Measurements from ENCODE around the gene APEX1.

The APEX1 gene

DNA sequence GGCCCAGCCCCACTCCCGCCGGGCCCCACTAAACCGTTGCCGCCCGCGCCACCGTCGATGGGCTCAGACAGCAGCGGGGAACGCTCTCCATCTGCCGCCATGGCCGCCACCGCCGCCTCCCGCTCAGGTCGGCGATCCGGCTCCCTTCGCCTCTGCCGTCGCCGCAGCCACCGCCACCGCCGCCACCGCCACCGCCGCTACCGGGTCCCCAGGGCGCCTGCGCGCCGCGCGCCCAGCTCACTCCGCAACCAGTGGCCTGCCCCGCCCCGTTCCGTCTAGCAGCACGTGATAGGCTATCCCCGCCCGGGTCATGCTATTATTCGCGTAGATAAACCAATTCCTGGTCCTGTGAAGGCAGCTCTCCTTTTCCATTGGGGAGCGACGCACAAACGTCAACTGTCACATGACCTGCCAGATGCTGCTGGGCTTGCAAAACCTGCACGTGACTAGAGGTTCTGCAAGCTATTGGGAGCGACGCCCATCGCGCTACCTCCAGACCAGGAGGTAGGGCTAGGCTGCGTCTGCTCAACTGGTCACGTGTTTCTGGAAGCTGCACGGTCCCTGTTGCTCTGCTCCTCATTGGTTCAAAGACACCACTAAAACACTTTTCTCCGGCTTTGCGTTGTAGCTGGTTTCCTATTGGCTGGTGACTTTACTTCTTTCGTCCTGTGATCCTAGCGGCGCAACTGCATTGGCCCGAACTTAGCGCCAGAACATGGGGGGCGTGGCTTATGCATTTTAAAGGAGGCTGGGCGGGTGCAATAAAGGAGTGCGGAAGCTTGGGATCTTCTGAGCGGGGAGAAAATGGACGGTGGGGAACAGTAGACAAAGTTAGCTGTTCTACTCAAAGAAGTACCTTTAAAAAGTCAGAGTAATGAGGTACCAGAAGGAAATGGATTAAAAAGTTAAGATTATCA is 6.5 kb downstream of the APEX1 start, which contains the start of gene PIP4P1:
TSS of gene PIP4P1 (minus strand) at position 210 of the 917 bp plus-strand sequence. CDS start at position 101, 109 bp downstream.
- TF ChIP-seq TCF4 (CRISPR knock-in tag; IDR thresholded peaks at IDR 0.05; ENCODE audit: borderline replicate concordance) (peak; percentile 24; the same call in 1 of the 2 replicates), ZFP3 (CRISPR knock-in tag; IDR thresholded peaks at IDR 0.05) (peak; percentile 52; the same call in 1 of the 2 replicates), TOX (CRISPR knock-in tag; IDR thresholded peaks at IDR 0.05; ENCODE audit: borderline replicate concordance) (no peak), ZNF565 (CRISPR knock-in tag; conservative IDR thresholded peaks at IDR 0.05; ENCODE audit: low read depth) (0 out of 2 replicates have a peak, but pooled peaks have one; percentile 60), ZNF70 (CRISPR knock-in tag; IDR thresholded peaks at IDR 0.05) (no peak), CSDC2 (CRISPR knock-in tag; IDR thresholded peaks at IDR 0.05) (peak; percentile 85), GLIS3 (CRISPR knock-in tag; IDR thresholded peaks at IDR 0.05) (no peak), ARNTL (CRISPR knock-in tag; IDR thresholded peaks at IDR 0.05; ENCODE audit: borderline replicate concordance, low read depth) (peak; percentile 90), PPARA (CRISPR knock-in tag; IDR thresholded peaks at IDR 0.05; ENCODE audit: borderline replicate concordance) (peak; percentile 90; the same call in 1 of the 2 replicates)
- TF ChIP-seq, protein P1, sequence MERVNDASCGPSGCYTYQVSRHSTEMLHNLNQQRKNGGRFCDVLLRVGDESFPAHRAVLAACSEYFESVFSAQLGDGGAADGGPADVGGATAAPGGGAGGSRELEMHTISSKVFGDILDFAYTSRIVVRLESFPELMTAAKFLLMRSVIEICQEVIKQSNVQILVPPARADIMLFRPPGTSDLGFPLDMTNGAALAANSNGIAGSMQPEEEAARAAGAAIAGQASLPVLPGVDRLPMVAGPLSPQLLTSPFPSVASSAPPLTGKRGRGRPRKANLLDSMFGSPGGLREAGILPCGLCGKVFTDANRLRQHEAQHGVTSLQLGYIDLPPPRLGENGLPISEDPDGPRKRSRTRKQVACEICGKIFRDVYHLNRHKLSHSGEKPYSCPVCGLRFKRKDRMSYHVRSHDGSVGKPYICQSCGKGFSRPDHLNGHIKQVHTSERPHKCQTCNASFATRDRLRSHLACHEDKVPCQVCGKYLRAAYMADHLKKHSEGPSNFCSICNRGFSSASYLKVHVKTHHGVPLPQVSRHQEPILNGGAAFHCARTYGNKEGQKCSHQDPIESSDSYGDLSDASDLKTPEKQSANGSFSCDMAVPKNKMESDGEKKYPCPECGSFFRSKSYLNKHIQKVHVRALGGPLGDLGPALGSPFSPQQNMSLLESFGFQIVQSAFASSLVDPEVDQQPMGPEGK (CRISPR knock-in tag; IDR thresholded peaks at IDR 0.05; ENCODE audit: borderline replicate concordance): no peak
- TF ChIP-seq, protein P2, sequence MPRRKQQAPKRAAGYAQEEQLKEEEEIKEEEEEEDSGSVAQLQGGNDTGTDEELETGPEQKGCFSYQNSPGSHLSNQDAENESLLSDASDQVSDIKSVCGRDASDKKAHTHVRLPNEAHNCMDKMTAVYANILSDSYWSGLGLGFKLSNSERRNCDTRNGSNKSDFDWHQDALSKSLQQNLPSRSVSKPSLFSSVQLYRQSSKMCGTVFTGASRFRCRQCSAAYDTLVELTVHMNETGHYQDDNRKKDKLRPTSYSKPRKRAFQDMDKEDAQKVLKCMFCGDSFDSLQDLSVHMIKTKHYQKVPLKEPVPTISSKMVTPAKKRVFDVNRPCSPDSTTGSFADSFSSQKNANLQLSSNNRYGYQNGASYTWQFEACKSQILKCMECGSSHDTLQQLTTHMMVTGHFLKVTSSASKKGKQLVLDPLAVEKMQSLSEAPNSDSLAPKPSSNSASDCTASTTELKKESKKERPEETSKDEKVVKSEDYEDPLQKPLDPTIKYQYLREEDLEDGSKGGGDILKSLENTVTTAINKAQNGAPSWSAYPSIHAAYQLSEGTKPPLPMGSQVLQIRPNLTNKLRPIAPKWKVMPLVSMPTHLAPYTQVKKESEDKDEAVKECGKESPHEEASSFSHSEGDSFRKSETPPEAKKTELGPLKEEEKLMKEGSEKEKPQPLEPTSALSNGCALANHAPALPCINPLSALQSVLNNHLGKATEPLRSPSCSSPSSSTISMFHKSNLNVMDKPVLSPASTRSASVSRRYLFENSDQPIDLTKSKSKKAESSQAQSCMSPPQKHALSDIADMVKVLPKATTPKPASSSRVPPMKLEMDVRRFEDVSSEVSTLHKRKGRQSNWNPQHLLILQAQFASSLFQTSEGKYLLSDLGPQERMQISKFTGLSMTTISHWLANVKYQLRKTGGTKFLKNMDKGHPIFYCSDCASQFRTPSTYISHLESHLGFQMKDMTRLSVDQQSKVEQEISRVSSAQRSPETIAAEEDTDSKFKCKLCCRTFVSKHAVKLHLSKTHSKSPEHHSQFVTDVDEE (CRISPR knock-in tag; IDR thresholded peaks at IDR 0.05): peak; percentile 85
- peak; percentile 98 for ATAC-seq

GRCh38 chr14:20468764-20469241 is 13.8 kb downstream of the APEX1 start:
- no peak for TF ChIP-seq ESRRG (CRISPR knock-in tag; IDR thresholded peaks at IDR 0.05)
- TF ChIP-seq OSR1 (CRISPR knock-in tag; IDR thresholded peaks at IDR 0.05): no peak
- no peak for TF ChIP-seq ZNF70 (CRISPR knock-in tag; IDR thresholded peaks at IDR 0.05)
- no peak for TF ChIP-seq ZFP30 (CRISPR knock-in tag; IDR thresholded peaks at IDR 0.05)
- TF ChIP-seq CSDC2 (CRISPR knock-in tag; IDR thresholded peaks at IDR 0.05): no peak
- TF ChIP-seq CREB5 (CRISPR knock-in tag; IDR thresholded peaks at IDR 0.05; ENCODE audit: low read depth): no peak
- TF ChIP-seq ZNF8 (CRISPR knock-in tag; IDR thresholded peaks at IDR 0.05): no peak
- no peak for TF ChIP-seq POU6F1 (CRISPR knock-in tag; IDR thresholded peaks at IDR 0.05; ENCODE audit: borderline replicate concordance, low read depth)
- TF ChIP-seq ISL1 (CRISPR knock-in tag; IDR thresholded peaks at IDR 0.05): no peak
- TF ChIP-seq ARNTL (CRISPR knock-in tag; IDR thresholded peaks at IDR 0.05; ENCODE audit: borderline replicate concordance, low read depth): no peak
- peak; percentile 29 for ATAC-seq

DNA sequence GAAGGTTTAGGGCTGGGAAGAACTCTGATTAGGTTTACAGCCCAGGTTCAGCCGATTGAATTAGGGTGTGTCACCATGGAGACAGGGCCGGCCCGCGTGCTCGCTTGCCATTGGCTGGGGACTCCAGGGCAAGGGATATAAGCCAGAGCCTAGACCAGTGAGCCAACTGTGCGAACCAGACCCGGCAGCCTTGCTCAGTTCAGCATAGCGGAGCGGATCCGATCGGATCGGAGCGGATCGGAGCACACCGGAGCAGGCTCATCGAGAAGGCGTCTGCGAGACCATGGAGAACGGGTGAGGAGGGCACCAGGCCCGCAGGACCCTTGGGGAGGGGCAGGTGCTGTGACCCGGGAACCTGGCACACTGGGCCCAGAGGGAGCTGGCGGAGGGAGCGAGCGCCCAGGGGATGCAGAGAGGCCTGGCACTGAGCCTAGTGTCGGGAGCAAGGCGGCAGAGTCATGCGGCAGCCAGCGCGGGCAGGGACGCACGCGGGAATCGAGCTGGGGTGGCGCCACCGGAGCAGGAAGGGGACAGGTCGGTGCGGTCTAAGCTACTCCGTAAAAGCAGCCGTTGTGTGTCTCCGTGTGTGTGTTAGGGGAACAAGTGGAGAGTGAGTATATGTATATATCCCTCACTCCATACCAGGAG is 14.3 kb downstream of the APEX1 start, which contains the start of gene PNP:
TSS of gene PNP (plus strand) at position 165 of the 648 bp plus-strand sequence. CDS start at position 284, 119 bp downstream.
- peak; percentile 98 for ATAC-seq
- TF ChIP-seq GLIS3 (CRISPR knock-in tag; IDR thresholded peaks at IDR 0.05): no peak
- no peak for TF ChIP-seq ZFP30 (CRISPR knock-in tag; IDR thresholded peaks at IDR 0.05)
- no peak for TF ChIP-seq CREB5 (CRISPR knock-in tag; IDR thresholded peaks at IDR 0.05; ENCODE audit: low read depth)
- no peak for TF ChIP-seq ZFP3 (CRISPR knock-in tag; IDR thresholded peaks at IDR 0.05)
- no peak for TF ChIP-seq ESRRG (CRISPR knock-in tag; IDR thresholded peaks at IDR 0.05)
- TF ChIP-seq, protein P2 (CRISPR knock-in tag; IDR thresholded peaks at IDR 0.05): no peak
- TF ChIP-seq PPARA (CRISPR knock-in tag; IDR thresholded peaks at IDR 0.05; ENCODE audit: borderline replicate concordance): no peak
- TF ChIP-seq BACH2 (CRISPR knock-in tag; IDR thresholded peaks at IDR 0.05; ENCODE audit: borderline replicate concordance): no peak
- TF ChIP-seq, protein P3, sequence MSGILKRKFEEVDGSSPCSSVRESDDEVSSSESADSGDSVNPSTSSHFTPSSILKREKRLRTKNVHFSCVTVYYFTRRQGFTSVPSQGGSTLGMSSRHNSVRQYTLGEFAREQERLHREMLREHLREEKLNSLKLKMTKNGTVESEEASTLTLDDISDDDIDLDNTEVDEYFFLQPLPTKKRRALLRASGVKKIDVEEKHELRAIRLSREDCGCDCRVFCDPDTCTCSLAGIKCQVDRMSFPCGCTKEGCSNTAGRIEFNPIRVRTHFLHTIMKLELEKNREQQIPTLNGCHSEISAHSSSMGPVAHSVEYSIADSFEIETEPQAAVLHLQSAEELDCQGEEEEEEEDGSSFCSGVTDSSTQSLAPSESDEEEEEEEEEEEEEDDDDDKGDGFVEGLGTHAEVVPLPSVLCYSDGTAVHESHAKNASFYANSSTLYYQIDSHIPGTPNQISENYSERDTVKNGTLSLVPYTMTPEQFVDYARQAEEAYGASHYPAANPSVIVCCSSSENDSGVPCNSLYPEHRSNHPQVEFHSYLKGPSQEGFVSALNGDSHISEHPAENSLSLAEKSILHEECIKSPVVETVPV (CRISPR knock-in tag; IDR thresholded peaks at IDR 0.05): no peak
- TF ChIP-seq TOX (CRISPR knock-in tag; IDR thresholded peaks at IDR 0.05; ENCODE audit: borderline replicate concordance): no peak
- TF ChIP-seq ZNF8 (CRISPR knock-in tag; IDR thresholded peaks at IDR 0.05): no peak
- TF ChIP-seq ARNTL (CRISPR knock-in tag; IDR thresholded peaks at IDR 0.05; ENCODE audit: borderline replicate concordance, low read depth): no peak

All from SK-N-SH treated with all-trans-retinoic acid at 6 μM for 48 hours (cell line).